ENCODE data around the gene SLC16A11.

- TF ChIP-seq CTCF (conservative IDR thresholded peaks at IDR 0.05; ENCODE audit: low read length) = no peak
- no peak for TF ChIP-seq EZH2phosphoT487 (IDR thresholded peaks at IDR 0.05; ENCODE audit: borderline replicate concordance)
Measured at GRCh38 chr17:7016418-7016817, 27.5 kb downstream of the SLC16A11 start.

Data from Loucy (cell line).